HCT116 (cell line): ENCODE data around the gene TMPRSS9. TPM values are rescaled to one million over a fixed set of nuclear protein-coding genes. Genes with fewer than 3 reads are reported as not detected.

Experiments used
- ATAC-seq: fragments of 200-7000 bp; cut with Tn5 transposase; 2 replicates; pipeline ENCODE4 v1.9.1; 2020; ENCODE audit warnings: mild to moderate bottlenecking, moderate library complexity
- BruUV-seq: library from RNA; stranded (reverse); fragments of 400-500 nt; replicated peaks from 2 replicates; lab custom pipeline; 2021; lab: Mats Ljungman, UMichigan
- CTCF ChIA-PET: fragments of 300-600 bp; sonication (Branson Sonifier 250); formaldehyde crosslinking; loops from one replicate; lab custom pipeline; 2021; ENCODE audit warnings: antibody characterized with exemption; lab: Charles Lee
- POLR2A ChIA-PET: fragments of 300-600, 350-600 bp; sonication (Branson Sonifier 250); formaldehyde crosslinking; loops from one replicate; lab custom pipeline; 2021; ENCODE audit warnings: antibody characterized with exemption; lab: Charles Lee
- RAD21 ChIA-PET, 2 experiments: fragments of 300-600 bp; sonication (Branson Sonifier 250); formaldehyde crosslinking; loops; one replicate each; lab custom pipeline; 2023; ENCODE audit warnings: low total read pairs in 2 of 2; ENCODE audit not compliant: uncharacterized antibody in 2 of 2, unreplicated experiment in 2 of 2, low non-redundant PET in 1 of 2; lab: Charles Lee
- DNase-seq: peaks from one replicate; pipeline ENCODE4 v3.0.0-alpha.2; 2010; ENCODE audit warnings: low read depth, low spot score
- H2AFZ ChIP-seq: fragments of 200-600 bp; shearing (Covaris generic), sonication (generic); 2 replicates; pipeline ENCODE4 v1.6.1; 2017; ENCODE audit warnings: low read depth, mixed run types, mixed read lengths, antibody characterized with exemption, low read length; ENCODE audit not compliant: poor library complexity, severe bottlenecking
- H3K27ac ChIP-seq: 2 replicates; pipeline ENCODE4 v1.5.1; 2012; ENCODE audit warnings: low read depth, low read length
- H3K27me3 ChIP-seq: fragments of 200-600 bp; sonication (generic); 2 replicates; pipeline ENCODE4 v1.6.1; 2016; ENCODE audit warnings: mixed run types, low read length, mixed read lengths; ENCODE audit not compliant: insufficient read depth
- H3K36me3 ChIP-seq, 2 experiments: fragments of 200-500 bp in 1 of 2; fragments of 200-600 bp in 1 of 2; sonication (Bioruptor generic) in 1 of 2; sonication (generic) in 1 of 2; 2 replicates each; pipeline versions ENCODE4 v1.5.1 to v1.6.1; 2014 to 2016; ENCODE audit warnings: low read length in 2 of 2, inconsistent platforms in 1 of 2, mixed read lengths in 1 of 2, mixed run types in 1 of 2; ENCODE audit not compliant: insufficient read depth in 2 of 2, control insufficient read depth in 1 of 2
- H3K4me1 ChIP-seq, 2 experiments: fragments of 200-600 bp in 1 of 2; sonication (generic) in 1 of 2; 2 replicates each; pipeline versions ENCODE4 v1.5.1 to v1.6.1; 2012 to 2017; ENCODE audit warnings: low read length in 2 of 2, inconsistent platforms in 1 of 2, mild to moderate bottlenecking in 1 of 2, mixed read lengths in 1 of 2, mixed run types in 1 of 2, moderate library complexity in 1 of 2; ENCODE audit not compliant: insufficient read depth in 2 of 2, control insufficient read depth in 1 of 2
- H3K4me2 ChIP-seq: fragments of 200-600 bp; sonication (generic); 2 replicates; pipeline ENCODE4 v1.6.1; 2017; ENCODE audit warnings: mixed run types, low read length, mixed read lengths
- H3K4me3 ChIP-seq, 2 experiments: fragments of 200-600 bp in 1 of 2; sonication (generic) in 1 of 2; replicated peaks in 1 of 2; 2 replicates each; pipeline ENCODE4 v1.5.1; 2011 to 2016; ENCODE audit warnings: low read length in 2 of 2, control low read depth in 1 of 2, low read depth in 1 of 2, mild to moderate bottlenecking in 1 of 2, mixed read lengths in 1 of 2, mixed run types in 1 of 2
- H3K79me2 ChIP-seq: fragments of 200-600 bp; sonication (generic); 2 replicates; pipeline ENCODE4 v1.6.1; 2017; ENCODE audit warnings: mild to moderate bottlenecking, mixed run types, low read length, moderate library complexity, mixed read lengths; ENCODE audit not compliant: insufficient read depth
- H3K9ac ChIP-seq: fragments of 200-600 bp; sonication (generic); 2 replicates; pipeline ENCODE4 v1.6.1; 2016; ENCODE audit warnings: low read length, mixed read lengths
- H3K9me2 ChIP-seq: fragments of 200-600 bp; sonication (generic), shearing (Covaris generic); 2 replicates; pipeline ENCODE4 v1.6.1; 2017; ENCODE audit warnings: mixed run types, mild to moderate bottlenecking, moderate library complexity; ENCODE audit not compliant: insufficient read depth
- H3K9me3 ChIP-seq, 2 experiments: fragments of 200-500 bp in 1 of 2; fragments of 200-600 bp in 1 of 2; sonication (Bioruptor generic) in 1 of 2; sonication (generic) in 1 of 2; 2 replicates each; pipeline ENCODE4 v1.6.1; 2014 to 2017; ENCODE audit warnings: low read length in 2 of 2, mixed read lengths in 2 of 2, inconsistent platforms in 1 of 2, low read depth in 1 of 2, mild to moderate bottlenecking in 1 of 2, mixed run types in 1 of 2, moderate library complexity in 1 of 2; ENCODE audit not compliant: control insufficient read depth in 1 of 2, insufficient read depth in 1 of 2
- H4K20me1 ChIP-seq: fragments of 200-600 bp; sonication (generic), shearing (Covaris generic); 2 replicates; pipeline ENCODE4 v1.6.1; 2017; ENCODE audit warnings: mixed run types, mild to moderate bottlenecking, moderate library complexity; ENCODE audit not compliant: insufficient read depth
- CBX3 ChIP-seq: IDR thresholded peaks from 2 replicates; pipeline ENCODE4 v1.6.1; 2012; ENCODE audit warnings: low read depth
- ELF1 ChIP-seq: IDR thresholded peaks from 2 replicates; pipeline ENCODE4 v1.6.1; 2012; ENCODE audit warnings: low read depth, borderline replicate concordance
- EZH2 ChIP-seq: fragments of 200-600 bp; sonication (generic); IDR thresholded peaks from 2 replicates; pipeline ENCODE4 v1.6.1; 2017; ENCODE audit warnings: antibody characterized with exemption, mixed run types
- FOSL1 ChIP-seq: IDR thresholded peaks from 2 replicates; pipeline ENCODE4 v1.6.1; 2012; ENCODE audit warnings: low read depth
- JUND ChIP-seq: IDR thresholded peaks from 2 replicates; pipeline ENCODE4 v1.6.1; 2012
- POLR2AphosphoS5 ChIP-seq: IDR thresholded peaks from 2 replicates; pipeline ENCODE4 v1.6.1; 2011; ENCODE audit warnings: mild to moderate bottlenecking, low read depth, low read length, moderate library complexity
- RAD21 ChIP-seq: IDR thresholded peaks from 2 replicates; pipeline ENCODE4 v1.6.1; 2012; ENCODE audit warnings: low read depth, mild to moderate bottlenecking
- SIN3A ChIP-seq: IDR thresholded peaks from 2 replicates; pipeline ENCODE4 v1.6.1; 2012; ENCODE audit warnings: low read depth
- SRF ChIP-seq: IDR thresholded peaks from 2 replicates; pipeline ENCODE4 v1.6.1; 2012; ENCODE audit warnings: low read depth
- TCF7L2 ChIP-seq: IDR thresholded peaks from 2 replicates; pipeline ENCODE4 v1.7.0; 2011; ENCODE audit warnings: borderline replicate concordance, inconsistent platforms; ENCODE audit not compliant: insufficient read depth, insufficient read length; ENCODE audit errors: extremely low read depth
- ZNF274 ChIP-seq: fragments of 200-500 bp; sonication (Bioruptor generic); IDR thresholded peaks from 2 replicates; pipeline ENCODE4 v1.6.1; 2014; ENCODE audit warnings: mild to moderate bottlenecking, low read depth, low read length, inconsistent platforms
- intact Hi-C: fragments of 100-400 bp; cut with micrococcal nuclease; formaldehyde crosslinking; loops from 2 replicates; pipeline ENCODE4 v1.10.0; 2022
- total RNA-seq: library from RNA; stranded (reverse); gene quantifications from one replicate; pipeline ENCODE4 v1.2.1, GENCODE V29; 2021; ENCODE audit not compliant: unreplicated experiment
- TF ChIP-seq, protein P1 (sequence below): IDR thresholded peaks from 2 replicates; pipeline ENCODE4 v1.6.1; 2011; ENCODE audit warnings: mild to moderate bottlenecking, low read length, moderate library complexity; ENCODE audit not compliant: insufficient replicate concordance; ENCODE audit errors: extremely low read depth

Gene TMPRSS9
- total RNA-seq, 1 experiment from 2014 or later = not detected

DNA sequence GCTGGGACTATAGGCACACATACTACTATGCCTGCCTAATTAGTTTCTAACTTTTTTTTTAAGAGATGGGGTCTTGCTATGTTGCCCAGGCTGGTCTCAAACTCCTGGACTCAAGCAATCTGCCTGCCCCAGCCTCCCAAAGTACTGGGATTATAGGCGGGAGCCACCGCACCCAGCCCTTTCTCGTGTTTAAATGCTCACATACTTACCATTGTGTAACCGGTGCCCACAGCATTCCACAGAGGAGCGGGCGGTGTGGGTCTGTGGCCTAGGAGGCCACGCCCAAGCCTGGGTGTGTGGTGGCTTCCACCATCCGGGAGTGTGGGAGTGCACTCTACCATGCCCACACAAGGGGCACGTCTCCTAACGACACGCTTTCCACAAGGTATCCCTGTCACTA is 89.0 kb downstream of the TMPRSS9 start:
- ChIA-PET POLR2A (no interaction called here), CTCF (no interaction called here), RAD21 (no interaction called here)
- H3K27me3 ChIP-seq = no peaks in the 10 kb centered on the region
- no peak for DNase-seq
- H4K20me1 ChIP-seq = 0 out of 2 replicates have a peak, but pooled peaks cover 10% of the 10 kb centered on the region
- peaks cover 8 to 16% of the 10 kb centered on the region in 2 experiments for H3K36me3 ChIP-seq
- TF ChIP-seq ELF1 (no peak), CBX3 (no peak), SIN3A (no peak)
- H3K4me1 ChIP-seq = no peaks in the 10 kb centered on the region
- no peak overlapping the region for H3K4me3 ChIP-seq
- no peak overlapping the region for H2AFZ ChIP-seq
- no peak overlapping the region for H3K4me2 ChIP-seq
- BruUV-seq = no TSS peak
- H3K27ac ChIP-seq = no peak overlapping the region
- H3K9me2 ChIP-seq = no peaks in the 10 kb centered on the region
- H3K9me3 ChIP-seq = no peaks in the 10 kb centered on the region
- H3K79me2 ChIP-seq = peaks cover 93% of the 10 kb centered on the region
- no peak for ATAC-seq
- no peak overlapping the region for H3K9ac ChIP-seq
- intact Hi-C loops = no loop called here

DNA sequence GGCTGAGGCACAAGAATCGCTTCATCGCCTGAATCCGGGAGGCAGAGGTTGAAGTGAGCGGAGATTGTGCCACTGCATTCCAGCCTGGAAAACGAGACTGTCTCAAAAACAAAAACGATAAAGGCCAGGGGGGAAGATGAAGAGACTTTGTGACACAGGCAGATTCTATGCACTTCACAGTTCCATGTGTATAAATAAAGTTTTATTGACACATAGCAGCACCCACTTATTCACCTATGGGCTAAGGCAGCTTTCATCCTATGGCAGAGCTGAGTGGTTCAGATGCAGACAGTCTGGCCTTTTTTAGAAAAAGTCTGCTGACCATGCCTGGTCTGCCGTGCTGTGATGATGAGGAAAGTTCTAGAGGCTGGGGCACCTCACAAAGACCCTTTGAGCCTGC is 91.1 kb downstream of the TMPRSS9 start:
- Histone ChIP-seq H3K4me1 (peaks cover 0 to 16% of the 10 kb centered on the region in 2 experiments; a peak in 2 of 4 replicates), H3K36me3 (peaks cover 3 to 14% of the 10 kb centered on the region in 2 experiments), H3K9ac (no peak overlapping the region), H2AFZ (no peak overlapping the region), H4K20me1 (peaks cover 9% of the 10 kb centered on the region; the same call in 1 of the 2 replicates), H3K27ac (no peak overlapping the region), H3K4me2 (no peak overlapping the region), H3K9me3 (no peaks in the 10 kb centered on the region), H3K79me2 (peaks cover 99% of the 10 kb centered on the region), H3K27me3 (no peaks in the 10 kb centered on the region), H3K4me3 (no peak overlapping the region), H3K9me2 (no peaks in the 10 kb centered on the region)
- ATAC-seq (no peak), DNase-seq (no peak)
- CTCF ChIA-PET = no interaction called here
- no TSS peak for BruUV-seq
- intact Hi-C loops = no loop called here
- TF ChIP-seq RAD21 = no peak
- TF ChIP-seq ZNF274 = no peak
- TF ChIP-seq TCF7L2 = no peak
- no peak for TF ChIP-seq EZH2
- no peak for TF ChIP-seq ELF1
- no peak for TF ChIP-seq SRF
- no peak for TF ChIP-seq FOSL1
- TF ChIP-seq, protein P1, sequence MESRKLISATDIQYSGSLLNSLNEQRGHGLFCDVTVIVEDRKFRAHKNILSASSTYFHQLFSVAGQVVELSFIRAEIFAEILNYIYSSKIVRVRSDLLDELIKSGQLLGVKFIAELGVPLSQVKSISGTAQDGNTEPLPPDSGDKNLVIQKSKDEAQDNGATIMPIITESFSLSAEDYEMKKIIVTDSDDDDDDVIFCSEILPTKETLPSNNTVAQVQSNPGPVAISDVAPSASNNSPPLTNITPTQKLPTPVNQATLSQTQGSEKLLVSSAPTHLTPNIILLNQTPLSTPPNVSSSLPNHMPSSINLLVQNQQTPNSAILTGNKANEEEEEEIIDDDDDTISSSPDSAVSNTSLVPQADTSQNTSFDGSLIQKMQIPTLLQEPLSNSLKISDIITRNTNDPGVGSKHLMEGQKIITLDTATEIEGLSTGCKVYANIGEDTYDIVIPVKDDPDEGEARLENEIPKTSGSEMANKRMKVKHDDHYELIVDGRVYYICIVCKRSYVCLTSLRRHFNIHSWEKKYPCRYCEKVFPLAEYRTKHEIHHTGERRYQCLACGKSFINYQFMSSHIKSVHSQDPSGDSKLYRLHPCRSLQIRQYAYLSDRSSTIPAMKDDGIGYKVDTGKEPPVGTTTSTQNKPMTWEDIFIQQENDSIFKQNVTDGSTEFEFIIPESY = no peak
- no peak for TF ChIP-seq POLR2AphosphoS5
- no peak for TF ChIP-seq JUND
- no peak for TF ChIP-seq SIN3A
- POLR2A ChIA-PET = no interaction called here
- RAD21 ChIA-PET = no interaction called here
